ENCODE measurements around the gene PTPRN2. TPM values are rescaled to one million over a fixed set of nuclear protein-coding genes. Genes with fewer than 3 reads are reported as not detected.
"Not testable (repeated sequence)": the region's sequence is repeated elsewhere in the genome, so short reads cannot be mapped to it uniquely, and the experiment has no call there.

PTPRN2 gene
- total RNA-seq, 2 donors from 2014 or later, result 26.1 to 55.5 TPM

GRCh38 chr7:158535079-158535478 is 52.5 kb downstream of the PTPRN2 start:
- WGBS, result 68% methylated on average over 4 of the region's 4 CpGs
- DNase-seq (ENCODE audit: low spot score), result no peak
- no peak for TF ChIP-seq POLR2AphosphoS5 (IDR thresholded peaks at IDR 0.05)
- no peak for TF ChIP-seq POLR2A (IDR thresholded peaks at IDR 0.05)
- TF ChIP-seq CTCF (IDR thresholded peaks at IDR 0.05), result no peak
- H3K4me1 ChIP-seq (replicated peaks), result no peaks in the 10 kb centered on the region
- no peaks in the 10 kb centered on the region for H3K36me3 ChIP-seq
- intact Hi-C loops (cut with DNase I), result no loop called here
- no peak overlapping the region for H3K27ac ChIP-seq
- no peaks in the 10 kb centered on the region for H3K9me3 ChIP-seq
- H3K4me3 ChIP-seq, result no peak overlapping the region
- H3K27me3 ChIP-seq (replicated peaks; ENCODE audit: insufficient read depth), result no peaks in the 10 kb centered on the region

- intact Hi-C loops (cut with DNase I), result no loop called here
- 48% methylated on average over 16 of the region's 16 CpGs for WGBS
- TF ChIP-seq CTCF (IDR thresholded peaks at IDR 0.05) (no peak), POLR2A (IDR thresholded peaks at IDR 0.05) (no peak), POLR2AphosphoS5 (IDR thresholded peaks at IDR 0.05) (no peak)
- Histone ChIP-seq H3K4me3 (no peak overlapping the region), H3K9me3 (no peaks in the 10 kb centered on the region), H3K27me3 (replicated peaks; ENCODE audit: insufficient read depth) (no peaks in the 10 kb centered on the region), H3K4me1 (replicated peaks) (no peaks in the 10 kb centered on the region), H3K27ac (no peak overlapping the region), H3K36me3 (no peaks in the 10 kb centered on the region)
- DNase-seq (ENCODE audit: low spot score), result no peak
These were observed 53.0 kb downstream of the PTPRN2 start for GRCh38 chr7:158534598-158534997.

- H3K9me3 ChIP-seq; H3K27me3 ChIP-seq (replicated peaks; ENCODE audit: insufficient read depth); H3K4me3 ChIP-seq; H3K4me1 ChIP-seq (replicated peaks); intact Hi-C loops (cut with DNase I); DNase-seq (ENCODE audit: low spot score); H3K27ac ChIP-seq; H3K36me3 ChIP-seq: not testable (repeated sequence)
- 80% methylated on average over 4 of the region's 12 CpGs for WGBS
These were observed 53.5 kb downstream of the PTPRN2 start for GRCh38 chr7:158534134-158534515.

GRCh38 chr7:158533386-158534133 is 54.1 kb downstream of the PTPRN2 start:
- intact Hi-C loops (cut with DNase I), result no loop called here
- no peak for TF ChIP-seq CTCF (IDR thresholded peaks at IDR 0.05)
- no peak for TF ChIP-seq POLR2A (IDR thresholded peaks at IDR 0.05)
- no peak for TF ChIP-seq POLR2AphosphoS5 (IDR thresholded peaks at IDR 0.05)
- no peaks in the 10 kb centered on the region for H3K36me3 ChIP-seq
- 91% methylated on average over 25 of the region's 26 CpGs for WGBS
- H3K27ac ChIP-seq, result no peak overlapping the region
- H3K4me3 ChIP-seq, result no peak overlapping the region
- no peaks in the 10 kb centered on the region for H3K4me1 ChIP-seq (replicated peaks)
- H3K27me3 ChIP-seq (replicated peaks; ENCODE audit: insufficient read depth), result no peaks in the 10 kb centered on the region
- DNase-seq (ENCODE audit: low spot score), result no peak
- no peaks in the 10 kb centered on the region for H3K9me3 ChIP-seq

GRCh38 chr7:158532093-158532627 is 55.5 kb downstream of the PTPRN2 start:
- intact Hi-C loops (cut with DNase I), result no loop called here

More at GRCh38 chr7:158532093-158532627, 55.5 kb downstream of the PTPRN2 start:
- no peak overlapping the region for H3K27ac ChIP-seq
- no peaks in the 10 kb centered on the region for H3K36me3 ChIP-seq
- no peaks in the 10 kb centered on the region for H3K9me3 ChIP-seq
- H3K27me3 ChIP-seq (replicated peaks; ENCODE audit: insufficient read depth), result no peaks in the 10 kb centered on the region
- TF ChIP-seq POLR2AphosphoS5 (IDR thresholded peaks at IDR 0.05) (no peak), POLR2A (IDR thresholded peaks at IDR 0.05) (no peak), CTCF (IDR thresholded peaks at IDR 0.05) (no peak)
- no peaks in the 10 kb centered on the region for H3K4me1 ChIP-seq (replicated peaks)
- WGBS, result 64% methylated on average over 17 of the region's 17 CpGs
- no peak for DNase-seq (ENCODE audit: low spot score)
- H3K4me3 ChIP-seq, result no peak overlapping the region
